ENCODE data around the gene DOCK4. TPM values are rescaled to one million over a fixed set of nuclear protein-coding genes. Genes with fewer than 3 reads are reported as not detected.

The DOCK4 gene
- total RNA-seq, 6 experiments from 2014 or later, result 9.4 to 29.9 (median 22.8) TPM

DNA sequence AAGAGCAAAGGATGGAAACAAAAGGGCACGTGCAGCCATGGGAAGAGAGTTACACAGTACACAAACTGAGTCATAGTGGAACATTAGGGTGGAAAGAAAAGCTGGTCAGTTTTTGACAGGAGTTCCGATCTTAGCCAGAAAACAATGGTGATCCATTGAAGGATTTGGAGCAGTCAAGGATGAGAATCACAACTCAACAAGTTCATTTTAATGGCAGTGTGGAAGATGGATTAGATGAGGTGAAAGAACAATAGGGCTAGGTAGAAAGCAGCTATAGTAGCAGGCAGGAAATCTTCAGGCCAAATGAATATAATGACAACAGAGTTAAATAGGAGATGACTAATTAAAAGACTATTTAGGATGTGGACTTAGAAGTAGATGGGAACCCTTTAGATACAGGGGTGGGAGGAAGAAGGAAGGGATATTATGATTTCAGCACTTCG lies 136.3 kb downstream of the DOCK4 start:
- WGBS (ENCODE audit: insufficient coverage, low coverage, low lambda C conversion rate, missing lambda C conversion rate), result 75% methylated on average over 3 of the region's 3 CpGs
- H3K27me3 ChIP-seq, result no peaks in the 10 kb centered on the region
- H3K4me1 ChIP-seq, result peaks cover 0 to 30% (median 8%) of the 10 kb centered on the region in 4 donors
- no peaks in the 10 kb centered on the region for H3K9me3 ChIP-seq
- intact Hi-C loops (cut with DNase I), result no loop called here
- no peak overlapping the region for H3K4me3 ChIP-seq
- TF ChIP-seq, protein P1, sequence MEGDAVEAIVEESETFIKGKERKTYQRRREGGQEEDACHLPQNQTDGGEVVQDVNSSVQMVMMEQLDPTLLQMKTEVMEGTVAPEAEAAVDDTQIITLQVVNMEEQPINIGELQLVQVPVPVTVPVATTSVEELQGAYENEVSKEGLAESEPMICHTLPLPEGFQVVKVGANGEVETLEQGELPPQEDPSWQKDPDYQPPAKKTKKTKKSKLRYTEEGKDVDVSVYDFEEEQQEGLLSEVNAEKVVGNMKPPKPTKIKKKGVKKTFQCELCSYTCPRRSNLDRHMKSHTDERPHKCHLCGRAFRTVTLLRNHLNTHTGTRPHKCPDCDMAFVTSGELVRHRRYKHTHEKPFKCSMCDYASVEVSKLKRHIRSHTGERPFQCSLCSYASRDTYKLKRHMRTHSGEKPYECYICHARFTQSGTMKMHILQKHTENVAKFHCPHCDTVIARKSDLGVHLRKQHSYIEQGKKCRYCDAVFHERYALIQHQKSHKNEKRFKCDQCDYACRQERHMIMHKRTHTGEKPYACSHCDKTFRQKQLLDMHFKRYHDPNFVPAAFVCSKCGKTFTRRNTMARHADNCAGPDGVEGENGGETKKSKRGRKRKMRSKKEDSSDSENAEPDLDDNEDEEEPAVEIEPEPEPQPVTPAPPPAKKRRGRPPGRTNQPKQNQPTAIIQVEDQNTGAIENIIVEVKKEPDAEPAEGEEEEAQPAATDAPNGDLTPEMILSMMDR (IDR thresholded peaks at IDR 0.05), result no peak
- TF ChIP-seq POLR2A (IDR thresholded peaks at IDR 0.05), result no peak
- H3K36me3 ChIP-seq, result no peaks in the 10 kb centered on the region
- DNase-seq (no peak), ATAC-seq (no peak)
- no peak overlapping the region for H3K27ac ChIP-seq

DNA sequence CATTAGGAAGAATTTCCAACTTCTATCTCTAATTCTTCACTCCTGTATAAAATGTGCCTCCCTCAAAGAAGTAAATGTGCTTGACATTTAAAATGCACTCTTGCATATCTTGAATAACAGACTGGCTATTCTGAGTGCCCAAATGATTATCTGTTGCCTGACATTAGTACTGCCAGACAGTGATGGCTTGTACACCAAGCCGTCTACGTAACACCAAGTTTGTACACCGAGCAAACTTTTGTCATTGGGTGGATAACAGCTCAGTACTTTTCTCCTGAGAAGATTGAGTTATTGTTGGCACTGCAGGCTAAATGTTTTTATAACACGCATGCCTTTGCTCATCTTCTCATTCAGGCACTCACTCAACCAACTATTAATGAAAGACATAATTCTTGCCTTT lies 137.2 kb downstream of the DOCK4 start:
- no peak for ATAC-seq
- intact Hi-C loops (cut with DNase I), result no loop called here
- WGBS (ENCODE audit: insufficient coverage, low coverage, low lambda C conversion rate, missing lambda C conversion rate), result 95% methylated on average over 3 of the region's 4 CpGs

DNA sequence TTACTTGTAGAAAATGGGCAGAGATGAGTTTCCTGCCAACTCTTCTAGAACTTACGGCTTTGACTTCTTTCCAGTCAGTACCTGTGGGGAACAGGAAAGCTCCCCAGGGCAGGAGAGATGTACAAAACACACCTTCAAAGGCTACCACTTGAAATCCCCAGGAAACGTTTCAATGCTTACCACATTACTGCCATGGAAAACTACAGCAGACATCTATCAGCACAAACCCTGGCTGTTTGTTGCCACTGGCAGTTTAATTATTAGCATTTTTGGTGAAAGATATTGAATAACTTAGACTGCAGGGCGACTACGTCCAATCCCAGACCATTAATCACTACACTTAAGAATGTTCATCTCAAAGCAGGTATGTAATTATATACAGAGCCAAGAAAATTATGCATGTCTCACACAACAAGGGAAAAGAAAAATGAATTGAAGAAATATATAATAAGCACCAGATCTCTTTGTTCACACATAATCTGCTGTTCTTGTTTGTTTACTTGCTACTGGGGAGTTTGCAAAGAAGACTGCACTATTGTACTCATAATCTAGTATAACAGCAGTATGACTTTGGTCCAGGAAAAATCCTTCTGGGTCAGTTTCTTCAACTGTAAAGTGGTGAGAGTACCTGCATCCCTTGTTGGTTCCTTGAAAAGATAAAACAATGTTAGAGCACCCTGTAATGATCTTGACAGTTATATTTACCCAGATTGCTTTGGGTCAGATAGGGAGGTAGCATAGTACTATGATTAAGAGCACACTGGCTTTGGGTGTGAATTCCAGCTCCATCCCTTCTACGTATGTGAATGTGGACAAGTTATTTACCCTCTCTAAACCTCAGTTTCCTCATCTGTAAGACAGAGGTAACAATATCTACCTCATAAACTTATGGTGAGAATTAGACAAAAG lies 138.3 kb downstream of the DOCK4 start:
- DNase-seq (no peak), ATAC-seq (peak; percentile 22 to 65 (median 40))
- Histone ChIP-seq H3K9me3 (no peaks in the 10 kb centered on the region), H3K27ac (no peak overlapping the region), H3K36me3 (no peaks in the 10 kb centered on the region), H3K27me3 (no peaks in the 10 kb centered on the region), H3K4me1 (peaks cover 0 to 29% (median 8%) of the 10 kb centered on the region in 4 donors), H3K4me3 (no peak overlapping the region)
- intact Hi-C loops (cut with DNase I), result no loop called here
- TF ChIP-seq, protein P1 (IDR thresholded peaks at IDR 0.05), result no peak
- no peak for TF ChIP-seq POLR2A (IDR thresholded peaks at IDR 0.05)
- 26% methylated on average over 5 of the region's 5 CpGs for WGBS (ENCODE audit: insufficient coverage, low coverage, low lambda C conversion rate, missing lambda C conversion rate)

More for the DNA sequence above, 137.2 kb downstream of the DOCK4 start:
- no peaks in the 10 kb centered on the region for H3K27me3 ChIP-seq
- TF ChIP-seq, protein P1 (IDR thresholded peaks at IDR 0.05), result no peak
- TF ChIP-seq POLR2A (IDR thresholded peaks at IDR 0.05), result no peak
- no peak overlapping the region for H3K27ac ChIP-seq
- H3K4me3 ChIP-seq, result no peak overlapping the region
- no peaks in the 10 kb centered on the region for H3K36me3 ChIP-seq
- no peaks in the 10 kb centered on the region for H3K9me3 ChIP-seq
- H3K4me1 ChIP-seq, result peaks cover 0 to 30% (median 8%) of the 10 kb centered on the region in 4 donors
- no peak for DNase-seq

DNA sequence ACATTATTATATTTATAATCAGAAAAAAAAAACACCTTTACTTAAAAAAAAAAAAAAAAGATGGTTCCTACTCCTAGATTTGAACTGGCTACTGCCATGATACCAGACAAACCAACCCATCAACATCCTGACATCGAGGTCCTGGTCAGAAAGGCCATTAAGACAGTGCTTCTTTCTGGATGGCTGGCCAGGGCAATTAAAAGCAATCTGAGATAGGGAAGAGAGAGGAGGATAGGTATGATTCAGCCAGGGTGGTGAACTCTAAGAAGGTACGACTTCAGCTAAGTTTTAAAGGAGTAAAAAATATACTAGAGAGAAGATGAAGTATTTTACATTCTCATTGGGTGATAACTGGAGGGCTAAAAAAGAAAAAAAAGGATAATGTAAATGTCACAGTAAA lies 139.0 kb downstream of the DOCK4 start:
- ATAC-seq (no peak), DNase-seq (no peak)
- H3K27ac ChIP-seq, result no peak overlapping the region
- TF ChIP-seq, protein P1 (IDR thresholded peaks at IDR 0.05), result no peak
- no peak for TF ChIP-seq POLR2A (IDR thresholded peaks at IDR 0.05)
- no peaks in the 10 kb centered on the region for H3K9me3 ChIP-seq
- H3K27me3 ChIP-seq, result no peaks in the 10 kb centered on the region
- no peak overlapping the region for H3K4me3 ChIP-seq
- H3K36me3 ChIP-seq, result no peaks in the 10 kb centered on the region
- peaks cover 0 to 22% (median 5%) of the 10 kb centered on the region in 4 donors for H3K4me1 ChIP-seq
- intact Hi-C loops (cut with DNase I), result no loop called here
- 38% methylated on average over 2 of the region's 2 CpGs for WGBS (ENCODE audit: insufficient coverage, low coverage, low lambda C conversion rate, missing lambda C conversion rate)
